ENCODE results near the gene CHCHD10.
A peak's percentile ranks its signal among the peaks of the same experiment; 100 is the strongest.

Gene CHCHD10

GRCh38 chr22:23789638-23790037 is 21.9 kb upstream of the CHCHD10 start:
- no peak for TF ChIP-seq CTCF (IDR thresholded peaks at IDR 0.05)
- H3K4me1 ChIP-seq (ENCODE audit: control insufficient read depth in 1 of 2, insufficient read depth in 1 of 2, low read depth in 1 of 2, low read length in 1 of 2), result peaks cover 13 to 15% of the 10 kb centered on the region in 2 experiments
- H3K27ac ChIP-seq, result no peak overlapping the region
- no peaks in the 10 kb centered on the region for H3K27me3 ChIP-seq
- H3K36me3 ChIP-seq, result peaks cover 29% of the 10 kb centered on the region
- no peak overlapping the region for H3K4me3 ChIP-seq (ENCODE audit: low read depth in 1 of 2, low read length in 1 of 2)
- no peaks in the 10 kb centered on the region for H3K9me3 ChIP-seq

DNA sequence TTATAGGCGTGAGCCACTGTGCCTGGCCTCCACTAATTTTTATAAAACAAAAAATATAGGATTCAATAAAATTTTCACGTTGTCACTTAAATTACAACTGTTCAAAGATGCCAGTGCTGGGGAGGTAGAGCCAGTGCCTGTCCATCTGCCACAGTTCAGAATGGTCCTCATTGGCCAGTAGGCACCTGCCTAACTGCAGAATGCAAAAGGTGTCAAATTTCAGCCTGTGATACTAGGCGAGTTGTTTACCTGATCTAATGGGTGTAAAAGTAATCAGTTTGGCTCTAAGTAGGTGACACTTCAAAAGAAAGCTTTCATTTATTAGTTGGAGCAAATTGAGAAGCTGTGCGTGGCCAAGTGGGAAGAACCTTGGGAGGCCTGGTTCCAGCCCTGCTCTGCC is 21.3 kb upstream of the CHCHD10 start:
- Histone ChIP-seq H3K4me1 (ENCODE audit: control insufficient read depth in 1 of 2, insufficient read depth in 1 of 2, low read depth in 1 of 2, low read length in 1 of 2) (peaks cover 13 to 15% of the 10 kb centered on the region in 2 experiments), H3K27me3 (no peaks in the 10 kb centered on the region), H3K9me3 (no peaks in the 10 kb centered on the region), H3K36me3 (peaks cover 25% of the 10 kb centered on the region), H3K27ac (no peak overlapping the region), H3K4me3 (ENCODE audit: low read depth in 1 of 2, low read length in 1 of 2) (no peak overlapping the region)
- TF ChIP-seq CTCF (IDR thresholded peaks at IDR 0.05), result no peak

GRCh38 chr22:23787910-23788309 is 20.1 kb upstream of the CHCHD10 start:
- no peak for TF ChIP-seq CTCF (IDR thresholded peaks at IDR 0.05)
- Histone ChIP-seq H3K36me3 (peaks cover 14% of the 10 kb centered on the region), H3K4me1 (ENCODE audit: control insufficient read depth in 1 of 2, insufficient read depth in 1 of 2, low read depth in 1 of 2, low read length in 1 of 2) (peaks cover 13 to 15% of the 10 kb centered on the region in 2 experiments), H3K9me3 (no peaks in the 10 kb centered on the region), H3K4me3 (ENCODE audit: low read depth in 1 of 2, low read length in 1 of 2) (peak overlapping the region; percentile 69 to 95), H3K27me3 (no peaks in the 10 kb centered on the region), H3K27ac (peak overlapping the region; percentile 98)

DNA sequence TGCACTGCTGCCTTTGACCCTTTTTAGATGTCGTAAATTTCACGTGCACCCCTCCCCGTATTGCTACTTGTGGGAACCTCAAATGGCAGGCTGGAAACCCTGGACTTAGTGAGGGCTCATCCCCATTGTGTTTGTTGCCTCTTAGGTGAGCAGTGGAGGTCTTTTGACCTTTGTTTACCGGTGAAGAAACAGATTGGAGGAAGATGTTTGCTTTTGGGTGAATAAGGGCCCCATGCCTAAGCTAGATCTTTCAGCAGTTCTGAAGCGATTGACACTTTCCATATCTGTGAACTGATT is 19.8 kb upstream of the CHCHD10 start:
- Histone ChIP-seq H3K27ac (peak overlapping the region; percentile 98), H3K36me3 (peaks cover 11% of the 10 kb centered on the region), H3K4me3 (ENCODE audit: low read depth in 1 of 2, low read length in 1 of 2) (peak overlapping the region; percentile 69 to 95), H3K9me3 (no peaks in the 10 kb centered on the region), H3K4me1 (ENCODE audit: control insufficient read depth in 1 of 2, insufficient read depth in 1 of 2, low read depth in 1 of 2, low read length in 1 of 2) (peaks cover 13 to 15% of the 10 kb centered on the region in 2 experiments), H3K27me3 (no peaks in the 10 kb centered on the region)
- TF ChIP-seq CTCF (IDR thresholded peaks at IDR 0.05), result no peak

- Histone ChIP-seq H3K4me1 (ENCODE audit: control insufficient read depth in 1 of 2, insufficient read depth in 1 of 2, low read depth in 1 of 2, low read length in 1 of 2) (peaks cover 13 to 15% of the 10 kb centered on the region in 2 experiments), H3K36me3 (peaks cover 6% of the 10 kb centered on the region), H3K9me3 (no peaks in the 10 kb centered on the region), H3K4me3 (ENCODE audit: low read depth in 1 of 2, low read length in 1 of 2) (peak within 1 kb of the TSS; percentile 69 to 95), H3K27ac (peak within 1 kb of the TSS; percentile 98), H3K27me3 (no peaks in the 10 kb centered on the region)
- no peak for TF ChIP-seq CTCF (IDR thresholded peaks at IDR 0.05)
These were observed 19.2 kb upstream of the CHCHD10 start, which contains the start of gene SMARCB1 for GRCh38 chr22:23786752-23787599. Gene SMARCB1, plus strand, starts transcription at chr22:23786966. Its CDS starts 204 bp downstream, at chr22:23787170.
